H1 (cell line): ENCODE measurements around the gene ZDHHC22. TPM values are rescaled to one million over a fixed set of nuclear protein-coding genes. Genes with fewer than 3 reads are reported as not detected.
A peak's percentile ranks its signal among the peaks of the same experiment; 100 is the strongest.

Experiments
- CTCF ChIA-PET: fragments of 300-600 bp; sonication (Branson Sonifier 250); formaldehyde crosslinking; loops from one replicate; lab custom pipeline; 2021; ENCODE audit not compliant: partially characterized antibody; lab: Charles Lee
- POLR2A ChIA-PET: fragments of 300-600 bp; sonication (Branson Sonifier 250); formaldehyde crosslinking; loops from one replicate; lab custom pipeline; 2021; ENCODE audit warnings: inconsistent platforms; ENCODE audit not compliant: partially characterized antibody; lab: Charles Lee
- DNase-seq, 2 experiments: peaks; one replicate each; pipeline versions ENCODE4 v3.0.0 to v3.0.0-alpha.2; 2010 to 2022; ENCODE audit warnings: low spot score in 2 of 2, low read depth in 1 of 2, mixed read lengths in 1 of 2
- FAIRE-seq: peaks from 2 replicates; lab custom pipeline; 2011; peaks lifted over from hg19 to GRCh38; lab: Jason Lieb, UNC
- H2AFZ ChIP-seq: 2 replicates; pipeline ENCODE4 v1.8.1; 2012; ENCODE audit warnings: low read length, inconsistent platforms
- H2AK5ac ChIP-seq: 2 replicates; pipeline ENCODE4 v1.6.1; 2013; ENCODE audit warnings: low read depth, low read length
- H2BK120ac ChIP-seq: replicated peaks from 2 replicates; pipeline ENCODE3; 2013; ENCODE audit warnings: low read depth, low read length, inconsistent platforms
- H2BK12ac ChIP-seq: 2 replicates; pipeline ENCODE4 v1.6.1; 2013; ENCODE audit warnings: low read depth, low read length
- H2BK15ac ChIP-seq: 2 replicates; pipeline ENCODE4 v1.6.1; 2013; ENCODE audit warnings: low read length
- H2BK20ac ChIP-seq: 2 replicates; pipeline ENCODE4 v1.6.1; 2013; ENCODE audit warnings: low read length
- H2BK5ac ChIP-seq: 2 replicates; pipeline ENCODE4 v1.6.1; 2013; ENCODE audit warnings: low read depth, low read length
- H3K14ac ChIP-seq: 2 replicates; pipeline ENCODE4 v1.6.1; 2013; ENCODE audit warnings: inconsistent platforms; ENCODE audit not compliant: insufficient read length
- H3K18ac ChIP-seq: 2 replicates; pipeline ENCODE4 v1.6.1; 2013; ENCODE audit warnings: low read length; ENCODE audit errors: extremely low read depth
- H3K23ac ChIP-seq: 2 replicates; pipeline ENCODE4 v1.6.1; 2013; ENCODE audit warnings: inconsistent platforms; ENCODE audit not compliant: insufficient read length
- H3K23me2 ChIP-seq: 2 replicates; pipeline ENCODE4 v1.6.1; 2013; ENCODE audit warnings: low read depth, low read length
- H3K27ac ChIP-seq: 2 replicates; pipeline ENCODE4 v1.6.1; 2011; ENCODE audit warnings: low read depth, low read length, inconsistent platforms
- H3K27me3 ChIP-seq, 4 experiments: replicated peaks in 1 of 4; 1 replicate in 1 of 4; 2 replicates in 3 of 4; pipeline versions ENCODE4 v1.6.1 to v1.8.1; 2011 to 2013; ENCODE audit warnings: low read length in 3 of 4, mild to moderate bottlenecking in 3 of 4, inconsistent platforms in 2 of 4, mixed read lengths in 2 of 4, moderate library complexity in 1 of 4; ENCODE audit not compliant: control insufficient read depth in 3 of 4, insufficient read depth in 3 of 4; ENCODE audit errors: extremely low read depth in 1 of 4
- H3K36me3 ChIP-seq, 4 experiments: 2 replicates each; pipeline versions ENCODE4 v1.6.1 to v1.8.1; 2011 to 2013; ENCODE audit warnings: mild to moderate bottlenecking in 4 of 4, low read length in 3 of 4, moderate library complexity in 2 of 4, control low read depth in 1 of 4, inconsistent platforms in 1 of 4; ENCODE audit not compliant: insufficient read depth in 4 of 4, control insufficient read depth in 2 of 4
- H3K4ac ChIP-seq: replicated peaks from 2 replicates; pipeline ENCODE3; 2013; ENCODE audit warnings: low read length, low read depth, mixed read lengths, inconsistent platforms; ENCODE audit not compliant: insufficient read length
- H3K4me1 ChIP-seq, 4 experiments: replicated peaks in 1 of 4; 1 replicate in 1 of 4; 2 replicates in 3 of 4; pipeline versions ENCODE4 v1.6.1 to v1.8.1; 2011 to 2013; ENCODE audit warnings: low read length in 3 of 4, inconsistent platforms in 2 of 4, mixed read lengths in 1 of 4; ENCODE audit not compliant: insufficient read depth in 4 of 4, control insufficient read depth in 3 of 4
- H3K4me2 ChIP-seq, 2 experiments: 2 replicates each; pipeline versions ENCODE4 v1.6.1 to v1.8.1; 2011 to 2013; ENCODE audit warnings: low read depth in 2 of 2, low read length in 2 of 2, control low read depth in 1 of 2, inconsistent platforms in 1 of 2, mild to moderate bottlenecking in 1 of 2; ENCODE audit not compliant: insufficient read depth in 1 of 2
- H3K4me3 ChIP-seq, 4 experiments: fragments of 200-600, 300-600 bp in 1 of 4; sonication (generic), shearing (Covaris generic), sonication (Bioruptor Twin) in 1 of 4; 2 replicates each; pipeline versions ENCODE4 v1.5.1 to v1.8.1; 2011 to 2016; ENCODE audit warnings: low read length in 4 of 4, low read depth in 3 of 4, control low read depth in 2 of 4, inconsistent platforms in 2 of 4, mild to moderate bottlenecking in 2 of 4, mixed read lengths in 1 of 4, moderate library complexity in 1 of 4; ENCODE audit not compliant: insufficient read depth in 2 of 4; ENCODE audit errors: extremely low read depth in 1 of 4
- H3K56ac ChIP-seq: replicated peaks from 2 replicates; pipeline ENCODE3; 2013; ENCODE audit warnings: low read depth, mild to moderate bottlenecking, mixed read lengths, low read length, inconsistent platforms; ENCODE audit not compliant: insufficient read length
- H3K79me1 ChIP-seq: 2 replicates; pipeline ENCODE4 v1.6.1; 2013; ENCODE audit warnings: low read depth, low read length, control low read depth
- H3K79me2 ChIP-seq, 2 experiments: 2 replicates each; pipeline versions ENCODE4 v1.6.1 to v1.8.1; 2012 to 2013; ENCODE audit warnings: low read length in 2 of 2, mild to moderate bottlenecking in 2 of 2, inconsistent platforms in 1 of 2; ENCODE audit not compliant: insufficient read depth in 2 of 2, control insufficient read depth in 1 of 2
- H3K9ac ChIP-seq, 4 experiments: replicated peaks in 1 of 4; 1 replicate in 1 of 4; 2 replicates in 3 of 4; pipeline versions ENCODE4 v1.6.1 to v1.8.1; 2011 to 2013; ENCODE audit warnings: low read depth in 3 of 4, low read length in 3 of 4, control low read depth in 2 of 4, mild to moderate bottlenecking in 2 of 4, moderate library complexity in 2 of 4, inconsistent platforms in 1 of 4; ENCODE audit errors: extremely low read depth in 1 of 4
- H3K9me3 ChIP-seq, 2 experiments: 2 replicates each; pipeline versions ENCODE4 v1.6.1 to v1.8.1; 2012 to 2013; ENCODE audit warnings: mild to moderate bottlenecking in 2 of 2, moderate library complexity in 2 of 2, control low read depth in 1 of 2, inconsistent platforms in 1 of 2, low read depth in 1 of 2, low read length in 1 of 2, mixed read lengths in 1 of 2; ENCODE audit not compliant: insufficient read depth in 2 of 2
- H4K20me1 ChIP-seq, 2 experiments: replicated peaks in 1 of 2; 2 replicates each; pipeline versions ENCODE3 to v1.8.1; 2011 to 2013; ENCODE audit warnings: inconsistent platforms in 2 of 2, low read length in 2 of 2, mild to moderate bottlenecking in 1 of 2; ENCODE audit not compliant: insufficient read depth in 2 of 2, control insufficient read depth in 1 of 2
- H4K5ac ChIP-seq: 2 replicates; pipeline ENCODE4 v1.6.1; 2013; ENCODE audit warnings: low read length, low read depth, mixed read lengths, inconsistent platforms; ENCODE audit not compliant: insufficient read length
- H4K8ac ChIP-seq: 2 replicates; pipeline ENCODE4 v1.8.0; 2013; ENCODE audit warnings: mild to moderate bottlenecking, moderate library complexity, low read length, inconsistent platforms; ENCODE audit not compliant: insufficient read depth; ENCODE audit errors: extremely low read depth
- H4K91ac ChIP-seq: replicated peaks from 2 replicates; pipeline ENCODE3; 2013; ENCODE audit warnings: low read length, mixed read lengths, inconsistent platforms; ENCODE audit not compliant: insufficient read length
- BCL11A ChIP-seq, 2 experiments: IDR thresholded peaks; one replicate each; pipeline ENCODE4 v1.6.1; 2011; ENCODE audit warnings: low read depth in 2 of 2, low read length in 2 of 2, mild to moderate bottlenecking in 2 of 2
- CBX5 ChIP-seq: fragments of 300-800, 300-1000 bp; sonication (generic); IDR thresholded peaks from 2 replicates; pipeline ENCODE4 v1.7.1; 2016; ENCODE audit warnings: antibody characterized with exemption, low read length, low read depth
- CEBPB ChIP-seq: IDR thresholded peaks from 2 replicates; pipeline ENCODE4 v1.6.1; 2012; ENCODE audit warnings: low read depth, low read length
- EZH2 ChIP-seq: fragments of 200-600 bp; sonication (generic); IDR thresholded peaks from 2 replicates; pipeline ENCODE4 v1.7.1; 2012; ENCODE audit warnings: low read depth, mild to moderate bottlenecking, moderate library complexity, low read length, inconsistent platforms; ENCODE audit not compliant: severe bottlenecking
- GTF2F1 ChIP-seq: IDR thresholded peaks from 2 replicates; pipeline ENCODE4 v1.6.1; 2012; ENCODE audit warnings: low read depth, low read length, improper control_type of control experiment, borderline replicate concordance
- HDAC2 ChIP-seq, 2 experiments: fragments of 300-600 bp in 1 of 2; sonication (generic) in 1 of 2; IDR thresholded peaks; 2 replicates each; pipeline ENCODE4 v1.6.1; 2011 to 2012; ENCODE audit warnings: low read depth in 2 of 2, low read length in 2 of 2, mild to moderate bottlenecking in 2 of 2, moderate library complexity in 2 of 2, borderline replicate concordance in 1 of 2, inconsistent platforms in 1 of 2
- KDM1A ChIP-seq: fragments of 200-600, 300-600 bp; sonication (generic); IDR thresholded peaks from 2 replicates; pipeline ENCODE4 v1.7.1; 2016; ENCODE audit warnings: mild to moderate bottlenecking, low read length, borderline replicate concordance
- MAFK ChIP-seq: IDR thresholded peaks from 2 replicates; pipeline ENCODE4 v1.6.1; 2012; ENCODE audit warnings: low read depth, mild to moderate bottlenecking, improper control_type of control experiment, low read length
- RBBP5 ChIP-seq: IDR thresholded peaks from 2 replicates; pipeline ENCODE4 v1.7.1; 2012; ENCODE audit warnings: low read depth, mild to moderate bottlenecking, inconsistent platforms, low read length, moderate library complexity, borderline replicate concordance
- RXRA ChIP-seq: IDR thresholded peaks from 2 replicates; pipeline ENCODE4 v1.6.1; 2011; ENCODE audit warnings: low read depth, mild to moderate bottlenecking, low read length, moderate library complexity; ENCODE audit not compliant: insufficient read depth
- SIX5 ChIP-seq: IDR thresholded peaks from 2 replicates; pipeline ENCODE4 v1.6.1; 2011; ENCODE audit warnings: mild to moderate bottlenecking, low read depth, low read length
- WGBS, 2 experiments: shearing (Covaris generic) in 1 of 2; methylation state at CpG; one replicate each; pipeline versions ENCODE4 v1.1.6 to v1.1.7; 2013 to 2015; ENCODE audit warnings: low lambda C conversion rate in 2 of 2, mixed read lengths in 2 of 2, inconsistent platforms in 1 of 2, low coverage in 1 of 2, missing lambda C conversion rate in 1 of 2; ENCODE audit not compliant: insufficient replicate concordance in 2 of 2, insufficient coverage in 1 of 2, insufficient read length in 1 of 2; ENCODE audit errors: extremely low coverage in 1 of 2, missing lambda C conversion rate in 1 of 2; 5-methylcytosine and 5-hydroxymethylcytosine counted together
- polyA plus RNA-seq, 7 experiments: library from polyadenylated mRNA; depleted of rRNA in 3 of 7; stranded (reverse) in 5 of 7; unstranded in 2 of 7; fragments of >200 nt in 5 of 7; fragments of 200-250 nt in 2 of 7; gene quantifications; 1 replicate in 5 of 7; 2 replicates in 1 of 7; 4 replicates in 1 of 7; pipeline versions ENCODE4 v1.2.1 to v1.2.3, GENCODE V29; 2011 to 2013; ENCODE audit warnings: missing spikeins in 2 of 7, mixed read lengths in 2 of 7
- total RNA-seq: library from RNA; stranded (reverse); fragmentation: NEBNext Ultra II Directional; extraction: Animal tissue kit (Norgen Biotek cat#: 25700); gene quantifications from 2 replicates; pipeline ENCODE4 v1.2.1, GENCODE V29; 2021
- TF ChIP-seq, protein P1 (sequence below): IDR thresholded peaks from 2 replicates; pipeline ENCODE4 v1.6.1; 2012; ENCODE audit warnings: inconsistent platforms

The ZDHHC22 gene
- total and polyA plus RNA-seq, 2 of the 8 experiments (the other 6 are each of a cell fraction or from before 2014, with no cell fraction given), result 23.8 to 55.2 TPM

DNA sequence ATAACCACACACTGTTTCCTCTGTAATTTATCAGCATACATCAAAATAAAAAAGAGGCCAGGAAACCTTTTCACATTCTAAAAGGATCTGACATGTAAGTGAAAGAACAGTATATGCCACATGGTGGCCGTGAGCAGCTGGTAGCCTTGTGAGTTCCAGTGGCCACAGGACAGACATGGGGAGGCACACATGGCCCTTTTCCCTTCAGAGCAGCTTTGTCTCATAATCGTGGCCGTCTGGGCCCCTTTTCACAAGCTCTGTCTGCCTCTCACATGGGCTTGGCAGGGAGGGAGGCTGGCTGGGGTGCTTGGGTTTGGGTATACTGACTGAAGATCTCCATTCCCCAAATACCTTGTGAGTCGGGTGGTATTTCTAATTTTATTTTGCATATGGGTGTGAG is 1.5 kb upstream of the ZDHHC22 start:
- no peak overlapping the region; the same call in 1 of the 2 replicates for H3K27ac ChIP-seq
- no peak for TF ChIP-seq SIX5
- TF ChIP-seq, protein P1, sequence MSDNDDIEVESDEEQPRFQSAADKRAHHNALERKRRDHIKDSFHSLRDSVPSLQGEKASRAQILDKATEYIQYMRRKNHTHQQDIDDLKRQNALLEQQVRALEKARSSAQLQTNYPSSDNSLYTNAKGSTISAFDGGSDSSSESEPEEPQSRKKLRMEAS, result peak; percentile 53; the same call in 1 of the 2 replicates
- TF ChIP-seq MAFK, result no peak
- TF ChIP-seq EZH2, result no peak
- TF ChIP-seq CEBPB, result no peak
- TF ChIP-seq RBBP5, result no peak
- no peak for TF ChIP-seq BCL11A (IDR thresholded peaks at IDR 0.05; ENCODE audit: low read depth in 2 of 2, low read length in 2 of 2)
- TF ChIP-seq RXRA, result no peak
- TF ChIP-seq HDAC2 (IDR thresholded peaks at IDR 0.05; ENCODE audit: borderline replicate concordance in 1 of 2, low read depth in 2 of 2, low read length in 2 of 2), result no peak
- no peak for TF ChIP-seq KDM1A
- TF ChIP-seq CBX5, result no peak
- TF ChIP-seq GTF2F1, result no peak

More for the DNA sequence above, 1.5 kb upstream of the ZDHHC22 start:
- Histone ChIP-seq H3K9me3 (no peaks in the 10 kb centered on the region), H2BK15ac (no peak overlapping the region), H2BK120ac (peak overlapping the region; percentile 31), H2AFZ (no peak overlapping the region), H2BK12ac (no peak overlapping the region; the same call in 1 of the 2 replicates), H3K18ac (peak overlapping the region; percentile 76), H4K8ac (no peak overlapping the region), H3K14ac (no peak overlapping the region), H3K23ac (no peak overlapping the region), H3K4ac (peak overlapping the region; percentile 10), H3K4me2 (peak overlapping the region; percentile 100), H3K9ac (no peak overlapping the region; a peak in 2 of 7 replicates), H3K36me3 (peaks cover 0 to 3% (median 0%) of the 10 kb centered on the region in 4 experiments; a peak in 2 of 8 replicates), H3K23me2 (peaks cover 20% of the 10 kb centered on the region), H3K79me2 (peaks cover 0 to 8% of the 10 kb centered on the region in 2 experiments; a peak in 1 of 4 replicates), H3K4me3 (peak overlapping the region; percentile 4 to 79 (median 78); a peak in 6 of 8 replicates), H2BK20ac (no peak overlapping the region), H2BK5ac (peak overlapping the region; percentile 18; the same call in 1 of the 2 replicates), H3K79me1 (no peaks in the 10 kb centered on the region), H3K56ac (peak overlapping the region; percentile 27), H3K4me1 (peaks cover 12 to 51% (median 28%) of the 10 kb centered on the region in 4 experiments), H4K20me1 (peaks cover 3% of the 10 kb centered on the region in 2 experiments), H4K5ac (no peak overlapping the region), H4K91ac (peak overlapping the region; percentile 25), H2AK5ac (no peak overlapping the region), H3K27me3 (peaks cover 0 to 4% (median 2%) of the 10 kb centered on the region in 4 experiments; a peak in 3 of 7 replicates)
- CTCF ChIA-PET, result interaction anchor here (0.6 to 52.5 kb wide), 25 partner anchors 9 to 270 kb away, joined by 3 to 1490 read pairs (median 5); partner anchors contain the start of genes CIPC and TMEM63C
- FAIRE-seq, result peak; percentile 13
- DNase-seq, result no peak
- 0% methylated on average over 4 of the region's 4 CpGs; no CpG with 5 or more reads in 1 of the 2 experiments for WGBS, 2 experiments
- POLR2A ChIA-PET, result interaction anchor here (0.8 to 2.0 kb wide), 6 partner anchors 8 to 178 kb away, joined by 3 to 9 read pairs (median 4); partner anchors contain the start of genes GSTZ1, POMT2 and TMEM63C
